Ovary (tissue), 9 donors: ENCODE data around the gene PTPRO. TPM values are rescaled to one million over a fixed set of nuclear protein-coding genes. Genes with fewer than 3 reads are reported as not detected.

Experiments used
- DNase-seq, 5 donors: peaks; one replicate each; pipeline ENCODE4 v3.0.0-alpha.2; 2019 to 2020
- H3K27ac ChIP-seq, 2 donors: fragments of 200-600 bp; one replicate each; pipeline versions ENCODE4 v1.5.1 to v1.8.0; 2019 to 2022
- H3K27me3 ChIP-seq: fragments of 200-600 bp; one replicate; pipeline ENCODE4 v1.8.0; 2022
- H3K36me3 ChIP-seq: fragments of 200-600 bp; sonication (generic); one replicate; pipeline ENCODE4 v1.5.1; 2019
- H3K4me1 ChIP-seq: one replicate; pipeline ENCODE4 v1.8.1; 2013; ENCODE audit warnings: mild to moderate bottlenecking, moderate library complexity; ENCODE audit not compliant: insufficient read depth
- H3K4me3 ChIP-seq: fragments of 200-600 bp; sonication (generic); one replicate; pipeline ENCODE4 v1.5.1; 2017
- H3K9me3 ChIP-seq, 2 donors: fragments of 200-600 bp in 1 of 2; sonication (generic) in 1 of 2; one replicate each; pipeline versions ENCODE4 v1.5.1 to v1.8.1; 2013 to 2019; ENCODE audit warnings: mild to moderate bottlenecking in 1 of 2, moderate library complexity in 1 of 2
- EP300 ChIP-seq: sonication (generic); formaldehyde crosslinking; IDR thresholded peaks from one replicate; pipeline ENCODE4 v1.6.1; 2017; ENCODE audit warnings: antibody characterized with exemption
- POLR2A ChIP-seq: fragments of 450-650 bp; IDR thresholded peaks from one replicate; pipeline ENCODE4 v1.6.1; 2017; ENCODE audit warnings: antibody characterized with exemption, mild to moderate bottlenecking, moderate library complexity
- WGBS, 3 donors: extraction: QIAGEN DNeasy Blood & Tissue Kit in 1 of 3; methylation state at CpG; one replicate each; pipeline versions ENCODE4 v1.1.5 to v1.1.7; 2013 to 2017; 5-methylcytosine and 5-hydroxymethylcytosine counted together
- intact Hi-C, 4 donors: fragments of 100-400 bp; cut with DNase I; formaldehyde crosslinking; loops; one replicate each; pipeline versions ENCODE4 v1.11.0 to v1.15.1; 2022 to 2023
- polyA plus RNA-seq, 2 donors: library from polyadenylated mRNA; stranded (reverse); fragments of 200-250 nt in 1 of 2; fragments of 350-450 nt in 1 of 2; fragmentation: Illumina TruSeq in 1 of 2; extraction: RNeasy Lipid Tissue Mini Kit (QIAGEN cat#74804) in 1 of 2; gene quantifications; one replicate each; pipeline ENCODE4 v1.2.3, GENCODE V29; 2013 to 2014
- total RNA-seq, 7 donors: library from RNA; depleted of rRNA in 2 of 7; stranded (reverse); fragments of >200 nt in 2 of 7; fragmentation: NEBNext Ultra II Directional in 3 of 7; extraction: Animal tissue kit (Norgen Biotek cat#: 25700) in 3 of 7; gene quantifications; one replicate each; pipeline versions ENCODE4 v1.1.0 to v1.2.4, GENCODE V29; 2016 to 2023
- TF ChIP-seq, protein P1 (sequence below), 3 donors: fragments of 450-650 bp in 2 of 3; fragments of 200-600 bp in 1 of 3; IDR thresholded peaks; one replicate each; pipeline versions ENCODE4 v1.5.1 to v1.8.0; 2016 to 2022; ENCODE audit warnings: antibody characterized with exemption in 3 of 3, mild to moderate bottlenecking in 1 of 3
- donor health status: DM: no; HTN: no; CAD: no; lungs with moderate emphysema.
- donor health status: DM: no; HTN: no; CAD: no.
- donor health status: Bipolar disorder and iron deficiency.
- donor health status: DM: yes; HTN: yes; CAD: no.
- donor health status: DM: no; HTN: no; CAD: no.
- donor health status: DM: yes; HTN: yes; CAD: no.

PTPRO gene
- total and polyA plus RNA-seq, 9 donors: 0.30 to 3.7 (median 0.83) TPM

DNA sequence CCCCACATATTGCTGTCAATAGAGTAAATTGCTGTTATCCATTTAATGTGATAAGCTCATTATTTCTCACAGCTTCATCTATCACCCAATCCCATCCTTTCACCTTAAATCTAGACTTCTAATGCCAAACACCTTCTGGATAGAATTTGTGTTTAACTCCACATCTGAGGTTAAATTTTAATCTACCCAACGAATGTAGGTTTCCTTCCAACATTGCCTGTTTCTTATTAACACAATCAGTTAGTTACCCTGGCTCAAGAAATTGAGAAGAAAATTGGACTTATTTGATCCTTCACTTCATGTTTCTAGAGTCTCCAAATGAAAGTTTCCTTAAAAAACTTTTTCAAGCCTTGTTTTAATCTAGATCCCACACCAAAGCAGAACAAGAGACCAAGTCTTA lies 67.3 kb downstream of the PTPRO start:
- TF ChIP-seq EP300 (no peak), POLR2A (no peak)
- TF ChIP-seq, protein P1, sequence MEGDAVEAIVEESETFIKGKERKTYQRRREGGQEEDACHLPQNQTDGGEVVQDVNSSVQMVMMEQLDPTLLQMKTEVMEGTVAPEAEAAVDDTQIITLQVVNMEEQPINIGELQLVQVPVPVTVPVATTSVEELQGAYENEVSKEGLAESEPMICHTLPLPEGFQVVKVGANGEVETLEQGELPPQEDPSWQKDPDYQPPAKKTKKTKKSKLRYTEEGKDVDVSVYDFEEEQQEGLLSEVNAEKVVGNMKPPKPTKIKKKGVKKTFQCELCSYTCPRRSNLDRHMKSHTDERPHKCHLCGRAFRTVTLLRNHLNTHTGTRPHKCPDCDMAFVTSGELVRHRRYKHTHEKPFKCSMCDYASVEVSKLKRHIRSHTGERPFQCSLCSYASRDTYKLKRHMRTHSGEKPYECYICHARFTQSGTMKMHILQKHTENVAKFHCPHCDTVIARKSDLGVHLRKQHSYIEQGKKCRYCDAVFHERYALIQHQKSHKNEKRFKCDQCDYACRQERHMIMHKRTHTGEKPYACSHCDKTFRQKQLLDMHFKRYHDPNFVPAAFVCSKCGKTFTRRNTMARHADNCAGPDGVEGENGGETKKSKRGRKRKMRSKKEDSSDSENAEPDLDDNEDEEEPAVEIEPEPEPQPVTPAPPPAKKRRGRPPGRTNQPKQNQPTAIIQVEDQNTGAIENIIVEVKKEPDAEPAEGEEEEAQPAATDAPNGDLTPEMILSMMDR (IDR thresholded peaks at IDR 0.05): no peak
- no peaks in the 10 kb centered on the region for H3K27me3 ChIP-seq
- H3K4me1 ChIP-seq: no peaks in the 10 kb centered on the region
- DNase-seq: no peak
- no peaks in the 10 kb centered on the region for H3K36me3 ChIP-seq
- 73 to 79% (median 77%) methylated on average over 1 of the region's 1 CpG for WGBS, 3 donors
- no peaks in the 10 kb centered on the region for H3K9me3 ChIP-seq
- no peak overlapping the region for H3K27ac ChIP-seq
- no peak overlapping the region for H3K4me3 ChIP-seq
- intact Hi-C loops: no loop called here

DNA sequence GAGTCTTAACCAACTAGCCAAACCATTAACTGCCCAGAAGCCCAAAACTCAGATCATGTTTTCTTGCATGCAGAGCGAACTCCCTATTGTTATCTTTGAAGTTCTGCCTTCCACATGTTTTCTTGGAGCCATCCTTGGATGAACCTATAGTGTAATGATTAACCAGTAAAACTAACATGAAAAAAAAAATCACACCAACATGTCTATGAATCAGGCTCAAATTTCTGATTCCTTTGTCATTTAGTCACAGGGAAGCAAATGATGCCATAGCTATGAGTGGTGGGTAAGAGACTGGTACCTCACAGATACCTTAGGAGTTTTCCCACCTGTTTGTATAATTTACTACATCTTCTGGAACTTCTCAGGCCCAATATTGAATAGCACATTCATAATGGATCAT lies 70.7 kb downstream of the PTPRO start:
- Histone ChIP-seq H3K4me1 (no peaks in the 10 kb centered on the region), H3K4me3 (no peak overlapping the region), H3K36me3 (no peaks in the 10 kb centered on the region), H3K9me3 (no peaks in the 10 kb centered on the region), H3K27ac (no peak overlapping the region), H3K27me3 (no peaks in the 10 kb centered on the region)
- TF ChIP-seq, protein P1 (IDR thresholded peaks at IDR 0.05): no peak
- no peak for TF ChIP-seq POLR2A
- TF ChIP-seq EP300: no peak
- intact Hi-C loops: no loop called here
- no peak for DNase-seq
- 88 to 96% (median 89%) methylated on average over 1 of the region's 1 CpG for WGBS, 3 donors

DNA sequence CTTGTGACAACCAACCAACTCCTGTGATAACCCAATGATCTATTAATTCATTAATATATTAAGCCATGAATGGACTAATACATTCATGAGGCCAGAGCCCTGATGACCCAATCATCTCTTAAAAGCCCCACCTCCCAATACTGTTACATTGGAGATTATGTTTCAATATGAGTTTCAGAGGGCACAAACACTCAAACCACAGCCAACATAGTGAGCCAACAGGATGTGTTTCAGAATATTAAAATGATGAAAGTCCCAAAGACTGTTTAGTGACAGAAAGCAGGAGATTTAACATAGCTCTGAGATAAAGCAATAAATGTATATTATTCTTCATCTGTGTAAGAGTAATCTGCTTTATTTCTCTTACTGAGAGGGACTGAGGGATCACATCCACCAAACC lies 71.7 kb downstream of the PTPRO start:
- TF ChIP-seq, protein P1 (IDR thresholded peaks at IDR 0.05): no peak
- TF ChIP-seq POLR2A (no peak), EP300 (no peak)
- no peak overlapping the region for H3K4me3 ChIP-seq
- no peaks in the 10 kb centered on the region for H3K36me3 ChIP-seq
- H3K4me1 ChIP-seq: no peaks in the 10 kb centered on the region
- no peak overlapping the region for H3K27ac ChIP-seq
- H3K27me3 ChIP-seq: no peaks in the 10 kb centered on the region
- intact Hi-C loops: no loop called here
- no peaks in the 10 kb centered on the region for H3K9me3 ChIP-seq
- no peak for DNase-seq

DNA sequence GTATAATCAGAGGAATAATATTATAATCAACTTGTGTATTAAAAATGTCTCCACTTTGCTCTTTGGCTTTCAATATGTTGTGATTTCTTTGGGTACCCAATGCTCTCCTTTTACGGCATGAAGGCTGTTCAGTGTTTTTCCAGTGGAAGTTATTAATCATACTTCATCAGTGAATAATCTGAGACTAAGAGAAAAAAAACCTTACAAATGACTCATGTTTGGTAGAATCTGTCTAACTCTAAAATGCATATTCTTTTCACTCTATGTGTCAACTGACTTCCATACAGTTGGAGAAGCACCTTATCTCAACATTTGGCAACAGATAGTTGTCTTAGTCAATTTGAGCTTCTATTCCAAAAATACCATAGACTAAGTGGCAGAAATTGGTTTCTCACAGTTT lies 82.2 kb downstream of the PTPRO start:
- Histone ChIP-seq H3K9me3 (no peaks in the 10 kb centered on the region), H3K4me3 (no peak overlapping the region), H3K36me3 (no peaks in the 10 kb centered on the region), H3K4me1 (no peaks in the 10 kb centered on the region), H3K27me3 (no peaks in the 10 kb centered on the region), H3K27ac (no peak overlapping the region)
- no peak for TF ChIP-seq POLR2A
- TF ChIP-seq EP300: no peak
- TF ChIP-seq, protein P1 (IDR thresholded peaks at IDR 0.05): no peak
- intact Hi-C loops: no loop called here
- no peak for DNase-seq
- 0 to 2% (median 0%) methylated on average over 1 of the region's 1 CpG for WGBS, 3 donors

DNA sequence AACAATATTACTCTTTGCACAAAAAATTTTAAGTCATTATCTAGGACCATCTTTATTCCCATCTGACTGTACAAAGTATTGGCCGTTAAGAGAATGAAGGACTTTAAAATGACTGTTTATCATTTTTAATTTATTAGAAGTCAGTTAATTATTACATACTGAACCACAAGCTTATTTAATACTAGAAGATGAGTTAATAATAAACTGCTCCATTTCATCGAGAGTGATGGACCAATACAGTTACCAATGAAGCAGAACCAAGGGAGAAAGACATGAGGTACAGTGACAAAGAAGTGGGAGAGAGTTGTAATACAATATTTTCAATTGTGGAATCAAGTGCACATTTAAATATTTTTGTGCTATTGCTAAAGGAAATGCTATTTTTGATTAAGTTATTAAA lies 83.3 kb downstream of the PTPRO start:
- 90 to 97% (median 90%) methylated on average over 2 of the region's 2 CpGs for WGBS, 3 donors
- Histone ChIP-seq H3K27me3 (no peaks in the 10 kb centered on the region), H3K4me3 (no peak overlapping the region), H3K9me3 (no peaks in the 10 kb centered on the region), H3K36me3 (no peaks in the 10 kb centered on the region), H3K4me1 (no peaks in the 10 kb centered on the region), H3K27ac (no peak overlapping the region)
- intact Hi-C loops: no loop called here
- DNase-seq: no peak
- no peak for TF ChIP-seq EP300
- TF ChIP-seq POLR2A: no peak
- TF ChIP-seq, protein P1 (IDR thresholded peaks at IDR 0.05): no peak
